ENCODE data around the gene LMNTD1.
"Not testable (repeated sequence)": the region's sequence is repeated elsewhere in the genome, so short reads cannot be mapped to it uniquely, and the experiment has no call there.

LMNTD1 gene

GRCh38 chr12:25426821-25427220 lies 126.3 kb downstream of the LMNTD1 start:
- FAIRE-seq: not testable (repeated sequence)

All from colon (tissue), 2 donors.